OCI-LY1 (cell line): ENCODE data around the gene TNFAIP8.
"Not testable (repeated sequence)": the region's sequence is repeated elsewhere in the genome, so short reads cannot be mapped to it uniquely, and the experiment has no call there.

Experiments used
- H2AFZ ChIP-seq: fragments of 200-600 bp; sonication (generic), shearing (Covaris generic); 2 replicates; pipeline ENCODE4 v1.6.0; 2014; ENCODE audit warnings: antibody characterized with exemption, mild to moderate bottlenecking, low read length
- H3F3A ChIP-seq: fragments of 200-600 bp; sonication (generic), shearing (Covaris generic); 2 replicates; pipeline ENCODE4 v1.6.0; 2014; ENCODE audit warnings: mild to moderate bottlenecking, antibody characterized with exemption, low read length, moderate library complexity; ENCODE audit not compliant: insufficient read depth
- H3K27ac ChIP-seq: fragments of 200-600 bp; sonication (generic); 2 replicates; pipeline ENCODE4 v1.5.1; 2014; ENCODE audit warnings: low read length, mixed run types, mild to moderate bottlenecking, low read depth; ENCODE audit not compliant: poor library complexity, severe bottlenecking
- H3K27me3 ChIP-seq: fragments of 200-600 bp; sonication (generic); 2 replicates; pipeline ENCODE4 v1.6.0; 2014; ENCODE audit warnings: antibody characterized with exemption, mild to moderate bottlenecking, low read length, moderate library complexity; ENCODE audit not compliant: insufficient read depth
- H3K36me3 ChIP-seq: fragments of 200-600 bp; sonication (generic); 2 replicates; pipeline ENCODE4 v1.6.1; 2014; ENCODE audit warnings: mild to moderate bottlenecking, antibody characterized with exemption, low read length, moderate library complexity, mixed read lengths; ENCODE audit not compliant: insufficient read depth
- H3K4me1 ChIP-seq: fragments of 200-600 bp; sonication (generic); 2 replicates; pipeline ENCODE4 v1.5.1; 2014; ENCODE audit warnings: mild to moderate bottlenecking, low read length, moderate library complexity; ENCODE audit not compliant: insufficient read depth, severe bottlenecking
- H3K4me2 ChIP-seq: fragments of 200-600 bp; sonication (generic), shearing (Covaris generic); 2 replicates; pipeline ENCODE4 v1.6.1; 2014; ENCODE audit warnings: low read length
- H3K4me3 ChIP-seq: fragments of 200-600 bp; sonication (generic); 2 replicates; pipeline ENCODE4 v1.5.1; 2014; ENCODE audit warnings: low read length, low read depth, mild to moderate bottlenecking, mixed read lengths; ENCODE audit not compliant: poor library complexity, severe bottlenecking
- H3K79me2 ChIP-seq: fragments of 200-600 bp; shearing (Covaris generic); 2 replicates; pipeline ENCODE4 v1.6.1; 2016; ENCODE audit warnings: mixed run types, low read length, mixed read lengths; ENCODE audit not compliant: insufficient read depth
- H3K9ac ChIP-seq: fragments of 200-600 bp; sonication (generic), shearing (Covaris generic); 2 replicates; pipeline ENCODE4 v1.6.1; 2014; ENCODE audit warnings: mild to moderate bottlenecking, low read length, mixed read lengths
- H3K9me2 ChIP-seq: fragments of 200-600 bp; sonication (generic), shearing (Covaris generic); 2 replicates; pipeline ENCODE4 v1.6.1; 2014; ENCODE audit warnings: low read depth, mild to moderate bottlenecking, low read length, mixed read lengths
- H3K9me3 ChIP-seq: fragments of 200-600 bp; shearing (Covaris generic); 2 replicates; pipeline ENCODE4 v1.6.1; 2014; ENCODE audit warnings: low read length, mixed read lengths
- H4K20me1 ChIP-seq: fragments of 200-600 bp; sonication (generic), shearing (Covaris generic); 2 replicates; pipeline ENCODE4 v1.6.0; 2016; ENCODE audit warnings: mild to moderate bottlenecking, low read length; ENCODE audit not compliant: insufficient read depth
- EZH2 ChIP-seq: fragments of 200-600 bp; sonication (generic), shearing (Covaris generic); IDR thresholded peaks from 2 replicates; pipeline ENCODE4 v1.8.0; 2017; ENCODE audit warnings: borderline replicate concordance, mixed run types, mild to moderate bottlenecking, antibody characterized with exemption, low read length, moderate library complexity, mixed read lengths
- TF ChIP-seq, protein P1 (sequence below): fragments of 200-600 bp; sonication (generic), shearing (Covaris generic); IDR thresholded peaks from 2 replicates; pipeline ENCODE4 v1.5.1; 2017; ENCODE audit warnings: mild to moderate bottlenecking, antibody characterized with exemption, low read length, moderate library complexity, mixed read lengths

TNFAIP8 gene

GRCh38 chr5:119410448-119411159, 54.8 kb downstream of the TNFAIP8 start:
- no peaks in the 10 kb centered on the region for H3F3A ChIP-seq
- H3K9ac ChIP-seq = no peak overlapping the region
- TF ChIP-seq, protein P1, sequence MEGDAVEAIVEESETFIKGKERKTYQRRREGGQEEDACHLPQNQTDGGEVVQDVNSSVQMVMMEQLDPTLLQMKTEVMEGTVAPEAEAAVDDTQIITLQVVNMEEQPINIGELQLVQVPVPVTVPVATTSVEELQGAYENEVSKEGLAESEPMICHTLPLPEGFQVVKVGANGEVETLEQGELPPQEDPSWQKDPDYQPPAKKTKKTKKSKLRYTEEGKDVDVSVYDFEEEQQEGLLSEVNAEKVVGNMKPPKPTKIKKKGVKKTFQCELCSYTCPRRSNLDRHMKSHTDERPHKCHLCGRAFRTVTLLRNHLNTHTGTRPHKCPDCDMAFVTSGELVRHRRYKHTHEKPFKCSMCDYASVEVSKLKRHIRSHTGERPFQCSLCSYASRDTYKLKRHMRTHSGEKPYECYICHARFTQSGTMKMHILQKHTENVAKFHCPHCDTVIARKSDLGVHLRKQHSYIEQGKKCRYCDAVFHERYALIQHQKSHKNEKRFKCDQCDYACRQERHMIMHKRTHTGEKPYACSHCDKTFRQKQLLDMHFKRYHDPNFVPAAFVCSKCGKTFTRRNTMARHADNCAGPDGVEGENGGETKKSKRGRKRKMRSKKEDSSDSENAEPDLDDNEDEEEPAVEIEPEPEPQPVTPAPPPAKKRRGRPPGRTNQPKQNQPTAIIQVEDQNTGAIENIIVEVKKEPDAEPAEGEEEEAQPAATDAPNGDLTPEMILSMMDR = no peak
- TF ChIP-seq EZH2 = no peak
- H3K27ac ChIP-seq = no peak overlapping the region
- H3K4me2 ChIP-seq = no peak overlapping the region
- peaks cover 31% of the 10 kb centered on the region for H3K4me1 ChIP-seq
- no peaks in the 10 kb centered on the region for H4K20me1 ChIP-seq
- no peaks in the 10 kb centered on the region for H3K27me3 ChIP-seq
- H2AFZ ChIP-seq = no peak overlapping the region
- H3K4me3 ChIP-seq = no peak overlapping the region
- H3K79me2 ChIP-seq = no peaks in the 10 kb centered on the region
- no peaks in the 10 kb centered on the region for H3K9me3 ChIP-seq
- H3K9me2 ChIP-seq = no peaks in the 10 kb centered on the region
- no peaks in the 10 kb centered on the region for H3K36me3 ChIP-seq

- Histone ChIP-seq H3K4me3 (peak overlapping the region; percentile 46), H3K4me2 (peak overlapping the region; percentile 66), H3K36me3 (no peaks in the 10 kb centered on the region), H3K9me2 (no peaks in the 10 kb centered on the region), H3K27ac (no peak overlapping the region), H3K9me3 (no peaks in the 10 kb centered on the region), H2AFZ (peak overlapping the region; percentile 76; the same call in 1 of the 2 replicates), H3K4me1 (peaks cover 29% of the 10 kb centered on the region), H3K27me3 (no peaks in the 10 kb centered on the region), H3F3A (no peaks in the 10 kb centered on the region), H3K79me2 (no peaks in the 10 kb centered on the region), H3K9ac (peak overlapping the region; percentile 12; the same call in 1 of the 2 replicates), H4K20me1 (no peaks in the 10 kb centered on the region)
- no peak for TF ChIP-seq EZH2
- TF ChIP-seq, protein P1 = peak; percentile 95
Observed at GRCh38 chr5:119411361-119412278, 55.8 kb downstream of the TNFAIP8 start.

DNA sequence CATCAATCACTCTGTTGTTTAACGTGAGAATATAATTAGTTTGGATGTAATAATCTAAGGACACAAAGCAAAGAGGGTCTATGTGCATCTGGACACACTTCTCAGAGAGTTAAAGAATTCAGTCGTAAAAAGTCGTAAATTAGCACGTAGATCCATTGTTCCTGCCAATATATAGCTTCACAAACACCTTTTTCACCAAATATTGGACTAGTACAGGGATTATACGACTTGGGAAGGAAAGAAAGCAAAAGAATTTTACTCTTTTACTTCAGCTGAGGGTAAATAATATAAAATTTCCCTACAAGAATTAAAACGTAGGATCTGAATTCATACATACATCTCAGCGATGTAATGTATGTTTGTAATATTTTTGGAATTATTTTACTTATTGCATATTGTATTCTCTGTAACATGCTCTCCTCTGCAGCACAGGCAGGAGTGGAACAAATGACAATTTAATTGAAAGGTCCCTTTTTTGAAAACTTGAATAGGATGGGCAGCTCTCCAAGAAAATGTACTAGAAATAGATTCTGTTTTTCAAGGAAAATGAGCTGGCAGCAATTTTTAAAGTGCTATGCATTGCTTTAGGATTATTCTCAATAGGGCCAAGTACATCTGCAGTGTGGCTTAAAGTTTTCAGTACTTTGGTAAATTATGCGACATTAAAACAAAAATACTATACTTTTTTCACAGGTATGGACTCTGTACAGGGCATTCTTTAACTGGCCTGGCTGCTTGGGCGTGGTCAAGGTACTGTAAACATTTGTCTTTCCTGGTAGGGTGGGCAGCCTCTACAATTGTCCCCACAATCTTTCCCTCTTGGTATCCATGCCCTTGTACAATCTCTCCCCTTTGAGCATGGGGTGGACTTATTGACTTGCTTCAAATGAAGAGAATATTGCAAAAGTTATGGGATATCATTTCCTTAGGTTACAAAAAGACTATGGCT, 56.7 kb downstream of the TNFAIP8 start:
- Histone ChIP-seq H4K20me1 (no peaks in the 10 kb centered on the region), H3K4me2 (peak overlapping the region; percentile 66)

GRCh38 chr5:119414124-119414734, 58.4 kb downstream of the TNFAIP8 start:
- not testable (repeated sequence) for H3K9me3 ChIP-seq, H4K20me1 ChIP-seq, H3K9ac ChIP-seq, H2AFZ ChIP-seq, H3K79me2 ChIP-seq, H3K4me3 ChIP-seq, H3K27me3 ChIP-seq, H3K27ac ChIP-seq, H3K9me2 ChIP-seq, H3F3A ChIP-seq, H3K36me3 ChIP-seq
- H3K4me2 ChIP-seq = peak overlapping the region; percentile 24; the same call in 1 of the 2 replicates
- peaks cover 46% of the 10 kb centered on the region for H3K4me1 ChIP-seq

More for the DNA sequence above, 56.7 kb downstream of the TNFAIP8 start:
- Histone ChIP-seq H3K27me3 (no peaks in the 10 kb centered on the region), H3K9me2 (no peaks in the 10 kb centered on the region), H3K36me3 (no peaks in the 10 kb centered on the region), H3K4me1 (peaks cover 29% of the 10 kb centered on the region), H3K9me3 (no peaks in the 10 kb centered on the region), H3K9ac (no peak overlapping the region), H2AFZ (no peak overlapping the region), H3K79me2 (no peaks in the 10 kb centered on the region), H3K4me3 (no peak overlapping the region), H3F3A (no peaks in the 10 kb centered on the region), H3K27ac (no peak overlapping the region)
- no peak for TF ChIP-seq EZH2
- TF ChIP-seq, protein P1 = no peak
